ENCODE measurements around the gene C2orf69. TPM values are rescaled to one million over a fixed set of nuclear protein-coding genes. Genes with fewer than 3 reads are reported as not detected.

C2orf69 gene
- total RNA-seq, 1 donor from 2014 or later: 10.1 TPM

DNA sequence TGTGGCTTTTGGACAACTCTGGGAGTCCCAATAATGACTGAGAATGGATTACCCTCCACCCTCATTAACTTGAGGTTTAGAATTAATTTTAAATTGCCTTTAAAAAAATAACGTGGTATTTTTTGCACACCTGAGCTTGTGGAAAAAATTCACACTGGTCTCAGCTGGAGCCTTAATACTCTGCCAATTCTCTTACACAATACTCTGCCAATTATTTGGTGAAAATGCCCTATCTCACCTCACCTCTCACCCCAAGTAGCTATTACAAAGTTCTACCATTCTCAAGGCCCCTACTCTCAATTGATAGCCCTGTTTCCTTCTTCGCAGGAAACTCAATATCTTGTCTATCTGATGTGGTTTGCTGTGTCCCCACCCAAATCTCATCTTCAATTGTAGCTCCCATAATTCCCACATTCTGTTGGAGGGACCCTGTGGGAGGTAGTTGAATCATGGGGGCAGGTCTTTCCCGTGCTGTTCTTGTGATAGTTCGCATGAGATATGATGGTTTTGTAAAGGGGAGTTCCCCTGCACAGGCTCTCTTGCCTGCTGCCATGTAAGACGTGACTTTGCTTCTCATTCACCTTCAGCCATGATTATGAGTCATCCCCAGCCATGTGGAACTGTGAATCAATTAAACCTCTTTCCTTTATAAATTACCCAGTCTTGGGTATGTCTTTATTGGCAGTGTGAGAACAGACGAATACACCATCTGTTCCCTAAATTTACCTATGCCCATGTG is 27.4 kb upstream of the C2orf69 start:
- no peaks in the 10 kb centered on the region for H3K9me3 ChIP-seq
- H3K27ac ChIP-seq: no peak overlapping the region
- TF ChIP-seq, protein P1, sequence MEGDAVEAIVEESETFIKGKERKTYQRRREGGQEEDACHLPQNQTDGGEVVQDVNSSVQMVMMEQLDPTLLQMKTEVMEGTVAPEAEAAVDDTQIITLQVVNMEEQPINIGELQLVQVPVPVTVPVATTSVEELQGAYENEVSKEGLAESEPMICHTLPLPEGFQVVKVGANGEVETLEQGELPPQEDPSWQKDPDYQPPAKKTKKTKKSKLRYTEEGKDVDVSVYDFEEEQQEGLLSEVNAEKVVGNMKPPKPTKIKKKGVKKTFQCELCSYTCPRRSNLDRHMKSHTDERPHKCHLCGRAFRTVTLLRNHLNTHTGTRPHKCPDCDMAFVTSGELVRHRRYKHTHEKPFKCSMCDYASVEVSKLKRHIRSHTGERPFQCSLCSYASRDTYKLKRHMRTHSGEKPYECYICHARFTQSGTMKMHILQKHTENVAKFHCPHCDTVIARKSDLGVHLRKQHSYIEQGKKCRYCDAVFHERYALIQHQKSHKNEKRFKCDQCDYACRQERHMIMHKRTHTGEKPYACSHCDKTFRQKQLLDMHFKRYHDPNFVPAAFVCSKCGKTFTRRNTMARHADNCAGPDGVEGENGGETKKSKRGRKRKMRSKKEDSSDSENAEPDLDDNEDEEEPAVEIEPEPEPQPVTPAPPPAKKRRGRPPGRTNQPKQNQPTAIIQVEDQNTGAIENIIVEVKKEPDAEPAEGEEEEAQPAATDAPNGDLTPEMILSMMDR (IDR thresholded peaks at IDR 0.05): no peak
- TF ChIP-seq POLR2AphosphoS5 (IDR thresholded peaks at IDR 0.05; ENCODE audit: insufficient read depth in 1 of 2, low read depth in 1 of 2): no peak
- no peak for TF ChIP-seq POLR2A (IDR thresholded peaks at IDR 0.05)
- no peak for DNase-seq (ENCODE audit: extremely low spot score in 2 of 2)
- intact Hi-C loops (cut with DNase I): no loop called here
- H3K36me3 ChIP-seq: no peaks in the 10 kb centered on the region
- no peak overlapping the region for H3K4me3 ChIP-seq
- H3K4me1 ChIP-seq: no peaks in the 10 kb centered on the region
- H3K27me3 ChIP-seq: no peaks in the 10 kb centered on the region

DNA sequence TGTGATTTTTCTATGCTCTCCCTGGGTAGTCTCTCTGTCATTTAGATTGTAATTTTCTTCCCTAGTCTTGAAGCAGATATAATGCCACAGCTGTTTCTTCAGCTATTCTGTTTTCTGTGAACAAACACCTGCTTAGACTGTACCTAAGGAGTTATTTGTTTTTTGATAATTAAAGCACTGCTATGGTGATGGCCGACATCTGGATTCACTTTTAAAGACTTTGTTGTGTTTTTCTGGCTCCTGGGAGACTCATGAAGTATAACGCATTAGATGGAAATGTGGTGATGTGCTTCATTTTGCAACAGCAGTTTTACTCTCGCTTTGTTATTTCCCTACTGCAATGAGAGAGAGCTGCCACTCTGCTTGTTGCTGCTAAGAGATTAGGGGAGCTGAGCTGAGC is 15.7 kb upstream of the C2orf69 start:
- intact Hi-C loops (cut with DNase I): no loop called here
- no peak for TF ChIP-seq POLR2AphosphoS5 (IDR thresholded peaks at IDR 0.05; ENCODE audit: insufficient read depth in 1 of 2, low read depth in 1 of 2)
- no peak for TF ChIP-seq POLR2A (IDR thresholded peaks at IDR 0.05)
- TF ChIP-seq, protein P1 (IDR thresholded peaks at IDR 0.05): no peak

DNA sequence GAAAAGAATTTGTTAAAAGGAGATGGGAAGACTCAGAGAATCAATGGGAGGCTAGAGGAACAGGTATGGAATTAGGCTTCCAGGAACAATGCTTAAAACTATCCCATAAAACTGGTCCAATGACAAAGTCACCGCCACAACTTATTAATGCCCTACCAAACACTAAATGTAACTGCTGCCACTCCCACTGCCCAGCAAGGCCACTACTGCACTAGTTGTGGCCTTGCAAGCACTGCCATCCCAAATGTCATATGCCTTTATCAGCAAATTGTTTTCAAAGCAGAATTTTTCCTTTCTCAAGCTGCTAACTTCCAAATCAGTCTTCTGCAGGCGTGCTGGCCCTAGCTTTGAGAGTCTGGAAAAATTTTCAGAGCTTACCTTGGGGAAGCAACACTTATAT is 14.5 kb upstream of the C2orf69 start:
- no peak overlapping the region for H3K27ac ChIP-seq
- intact Hi-C loops (cut with DNase I): no loop called here

More for the DNA sequence above, 15.7 kb upstream of the C2orf69 start:
- no peak overlapping the region for H3K4me3 ChIP-seq
- H3K27me3 ChIP-seq: no peaks in the 10 kb centered on the region
- no peak for DNase-seq (ENCODE audit: extremely low spot score in 2 of 2)
- H3K27ac ChIP-seq: no peak overlapping the region
- no peaks in the 10 kb centered on the region for H3K9me3 ChIP-seq
- no peaks in the 10 kb centered on the region for H3K36me3 ChIP-seq
- no peaks in the 10 kb centered on the region for H3K4me1 ChIP-seq

DNA sequence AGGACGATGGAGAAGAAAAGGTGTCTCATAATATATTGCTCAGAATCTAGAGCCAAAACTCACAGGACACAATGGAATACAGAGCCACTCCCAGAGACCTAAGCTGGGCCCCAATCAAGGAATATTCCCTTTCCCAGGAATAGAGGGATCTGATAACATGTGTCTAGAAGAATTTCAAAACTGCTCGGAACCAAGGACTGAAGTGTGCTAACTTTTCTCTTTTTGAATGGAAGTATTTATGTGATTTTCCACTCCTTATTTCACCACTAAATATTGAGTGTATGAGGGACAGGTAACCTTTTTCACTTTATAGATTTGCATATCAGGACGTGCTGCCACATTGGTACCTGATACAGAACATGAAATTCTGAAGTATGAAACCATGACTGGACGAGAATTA is 9.2 kb upstream of the C2orf69 start:
- DNase-seq (ENCODE audit: extremely low spot score in 2 of 2): no peak
- intact Hi-C loops (cut with DNase I): no loop called here

More for the DNA sequence above, 14.5 kb upstream of the C2orf69 start:
- Histone ChIP-seq H3K27me3 (no peaks in the 10 kb centered on the region), H3K36me3 (no peaks in the 10 kb centered on the region), H3K4me1 (no peaks in the 10 kb centered on the region), H3K4me3 (no peak overlapping the region), H3K9me3 (no peaks in the 10 kb centered on the region)
- DNase-seq (ENCODE audit: extremely low spot score in 2 of 2): no peak
- TF ChIP-seq, protein P1 (IDR thresholded peaks at IDR 0.05): no peak
- TF ChIP-seq POLR2AphosphoS5 (IDR thresholded peaks at IDR 0.05; ENCODE audit: insufficient read depth in 1 of 2, low read depth in 1 of 2) (no peak), POLR2A (IDR thresholded peaks at IDR 0.05) (no peak)

More for the DNA sequence above, 9.2 kb upstream of the C2orf69 start:
- no peaks in the 10 kb centered on the region for H3K27me3 ChIP-seq
- H3K36me3 ChIP-seq: no peaks in the 10 kb centered on the region
- TF ChIP-seq, protein P1 (IDR thresholded peaks at IDR 0.05): no peak
- no peak for TF ChIP-seq POLR2AphosphoS5 (IDR thresholded peaks at IDR 0.05; ENCODE audit: insufficient read depth in 1 of 2, low read depth in 1 of 2)
- H3K4me1 ChIP-seq: no peaks in the 10 kb centered on the region
- no peak overlapping the region for H3K4me3 ChIP-seq
- H3K9me3 ChIP-seq: no peaks in the 10 kb centered on the region
- H3K27ac ChIP-seq: no peak overlapping the region
